Ascending aorta (tissue), 2 donors: ENCODE data around the gene ACSM6. TPM values are rescaled to one million over a fixed set of nuclear protein-coding genes. Genes with fewer than 3 reads are reported as not detected.
A peak's percentile ranks its signal among the peaks of the same experiment; 100 is the strongest.

Source experiments
- DNase-seq, 2 donors: peaks; one replicate each; pipeline ENCODE4 v3.0.0-alpha.2; 2019; ENCODE audit warnings: low spot score in 2 of 2
- H3K27ac ChIP-seq, 2 donors: fragments of 200-600 bp; sonication (generic); one replicate each; pipeline ENCODE4 v1.5.1; 2016 to 2017; ENCODE audit warnings: mild to moderate bottlenecking in 1 of 2
- H3K27me3 ChIP-seq: fragments of 200-600 bp; sonication (generic); one replicate; pipeline ENCODE4 v1.5.1; 2017
- H3K36me3 ChIP-seq, 2 donors: fragments of 200-600 bp; sonication (generic); one replicate each; pipeline ENCODE4 v1.5.1; 2016
- H3K4me1 ChIP-seq, 2 donors: fragments of 200-600 bp; sonication (generic); one replicate each; pipeline ENCODE4 v1.5.1; 2016 to 2017; ENCODE audit warnings: mild to moderate bottlenecking in 1 of 2
- H3K4me3 ChIP-seq, 2 donors: fragments of 200-600 bp; sonication (generic); one replicate each; pipeline ENCODE4 v1.5.1; 2016 to 2017; ENCODE audit warnings: mild to moderate bottlenecking in 1 of 2
- H3K9me3 ChIP-seq, 2 donors: fragments of 200-600 bp; sonication (generic); one replicate each; pipeline ENCODE4 v1.5.1; 2016
- intact Hi-C: fragments of 100-400 bp; cut with DNase I; formaldehyde crosslinking; loops from one replicate; pipeline ENCODE4 v1.15.1; 2023
- total RNA-seq: library from RNA; depleted of rRNA; stranded (reverse); fragments of >200 nt; gene quantifications from one replicate; pipeline ENCODE4 v1.1.0, GENCODE V29; 2016
- TF ChIP-seq, protein P1 (sequence below), 3 experiments: fragments of 200-600 bp in 2 of 3; fragments of 450-650 bp in 1 of 3; sonication (generic) in 2 of 3; IDR thresholded peaks; one replicate each; pipeline ENCODE4 v1.5.1; 2016 to 2019; ENCODE audit warnings: antibody characterized with exemption in 3 of 3, mild to moderate bottlenecking in 1 of 3, moderate library complexity in 1 of 3

ACSM6 gene
- total RNA-seq, 1 donor from 2014 or later, result not detected

DNA sequence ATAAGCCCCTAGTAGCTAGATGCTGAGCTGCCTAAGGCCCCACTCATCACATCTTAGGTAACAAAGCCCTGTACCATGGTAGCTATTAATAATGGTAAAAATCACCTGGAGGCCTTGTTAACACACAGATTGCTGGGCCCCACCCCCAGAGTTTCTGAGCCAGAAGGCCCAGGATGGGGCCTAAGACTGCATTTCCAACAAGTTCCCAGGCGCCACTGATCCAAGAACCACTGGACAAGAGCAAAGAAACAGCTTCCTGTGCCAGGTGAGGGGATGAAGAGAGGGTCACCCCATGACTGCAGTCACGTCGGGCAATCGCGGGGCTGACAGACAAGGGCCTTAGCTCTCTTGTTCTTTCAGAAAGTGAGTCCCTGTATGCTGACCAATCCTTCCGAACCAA is 46.8 kb downstream of the ACSM6 start:
- TF ChIP-seq, protein P1, sequence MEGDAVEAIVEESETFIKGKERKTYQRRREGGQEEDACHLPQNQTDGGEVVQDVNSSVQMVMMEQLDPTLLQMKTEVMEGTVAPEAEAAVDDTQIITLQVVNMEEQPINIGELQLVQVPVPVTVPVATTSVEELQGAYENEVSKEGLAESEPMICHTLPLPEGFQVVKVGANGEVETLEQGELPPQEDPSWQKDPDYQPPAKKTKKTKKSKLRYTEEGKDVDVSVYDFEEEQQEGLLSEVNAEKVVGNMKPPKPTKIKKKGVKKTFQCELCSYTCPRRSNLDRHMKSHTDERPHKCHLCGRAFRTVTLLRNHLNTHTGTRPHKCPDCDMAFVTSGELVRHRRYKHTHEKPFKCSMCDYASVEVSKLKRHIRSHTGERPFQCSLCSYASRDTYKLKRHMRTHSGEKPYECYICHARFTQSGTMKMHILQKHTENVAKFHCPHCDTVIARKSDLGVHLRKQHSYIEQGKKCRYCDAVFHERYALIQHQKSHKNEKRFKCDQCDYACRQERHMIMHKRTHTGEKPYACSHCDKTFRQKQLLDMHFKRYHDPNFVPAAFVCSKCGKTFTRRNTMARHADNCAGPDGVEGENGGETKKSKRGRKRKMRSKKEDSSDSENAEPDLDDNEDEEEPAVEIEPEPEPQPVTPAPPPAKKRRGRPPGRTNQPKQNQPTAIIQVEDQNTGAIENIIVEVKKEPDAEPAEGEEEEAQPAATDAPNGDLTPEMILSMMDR (IDR thresholded peaks at IDR 0.05), result no peak
- H3K27me3 ChIP-seq, result no peaks in the 10 kb centered on the region
- H3K36me3 ChIP-seq, result peaks cover 46 to 88% of the 10 kb centered on the region in 2 donors
- intact Hi-C loops, result loop anchor here (10.0 kb wide), 1 partner anchor 106 kb away; no protein-coding TSS in a partner anchor
- H3K9me3 ChIP-seq, result no peaks in the 10 kb centered on the region
- no peak overlapping the region for H3K4me3 ChIP-seq
- no peak for DNase-seq
- no peaks in the 10 kb centered on the region for H3K4me1 ChIP-seq
- H3K27ac ChIP-seq, result peak overlapping the region in 1 of 2 donors; percentile 12

DNA sequence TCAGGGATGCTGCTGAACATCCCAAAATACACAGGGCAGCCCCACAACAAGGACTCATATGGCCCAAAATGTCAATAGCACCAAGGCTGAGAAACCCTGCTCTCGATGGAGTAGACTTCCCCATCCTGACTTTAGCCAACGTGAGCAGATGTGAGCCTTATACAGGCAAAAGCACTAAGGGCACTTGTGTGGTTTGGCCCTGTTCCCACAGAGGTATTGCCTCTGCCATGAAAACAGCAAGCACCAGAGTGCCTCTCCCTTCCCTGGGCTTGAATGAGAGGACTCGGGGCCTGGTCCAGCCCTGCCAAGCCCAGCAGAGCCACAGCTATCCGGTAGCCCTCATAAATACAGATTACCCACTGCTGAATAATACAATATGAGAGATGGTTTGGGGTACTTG is 47.5 kb downstream of the ACSM6 start:
- no peak overlapping the region for H3K4me3 ChIP-seq
- no peaks in the 10 kb centered on the region for H3K9me3 ChIP-seq
- peak overlapping the region in 1 of 2 donors; percentile 5 for H3K27ac ChIP-seq
- DNase-seq, result no peak
- TF ChIP-seq, protein P1 (IDR thresholded peaks at IDR 0.05), result no peak
- H3K4me1 ChIP-seq, result no peaks in the 10 kb centered on the region
- peaks cover 46 to 86% of the 10 kb centered on the region in 2 donors for H3K36me3 ChIP-seq
- no peaks in the 10 kb centered on the region for H3K27me3 ChIP-seq
- intact Hi-C loops, result loop anchor here (10.0 kb wide), 1 partner anchor 107 kb away; no protein-coding TSS in a partner anchor

DNA sequence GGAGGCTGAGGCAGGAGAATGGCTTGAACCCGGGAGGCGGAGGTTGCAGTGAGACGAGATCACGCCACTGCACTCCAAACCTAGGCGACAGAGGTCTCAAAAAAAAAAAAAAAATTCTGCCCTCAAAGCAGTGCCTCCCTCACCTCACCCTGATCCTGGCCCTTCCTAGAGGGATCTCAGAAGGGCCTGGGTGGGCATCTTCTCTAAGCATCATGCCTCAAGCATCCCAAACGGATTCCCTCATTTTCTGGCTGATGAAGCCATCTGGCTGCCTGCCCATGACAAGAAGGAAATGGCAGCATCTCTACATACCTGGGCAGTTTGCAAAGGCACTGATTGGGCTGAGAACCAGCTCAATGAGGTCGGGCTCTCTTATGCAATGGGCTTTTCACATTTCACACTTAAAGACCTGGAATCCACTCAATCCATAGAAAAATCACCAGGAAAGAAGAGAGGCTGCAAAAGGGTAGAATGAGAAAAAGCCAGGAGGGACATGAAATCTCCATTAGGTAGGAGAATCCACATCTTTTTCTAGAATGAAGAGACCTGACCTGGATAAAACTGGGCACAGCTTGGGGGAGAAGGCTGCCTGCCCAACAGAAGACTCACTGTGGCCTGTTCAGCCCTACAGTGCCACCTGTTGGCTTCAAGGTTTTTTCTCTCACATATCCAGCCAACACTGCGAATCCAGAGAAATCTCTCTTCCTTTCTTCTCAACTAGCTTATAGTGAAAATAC is 48.7 kb downstream of the ACSM6 start:
- no peaks in the 10 kb centered on the region for H3K9me3 ChIP-seq
- H3K36me3 ChIP-seq, result peaks cover 34 to 73% of the 10 kb centered on the region in 2 donors
- no peak for DNase-seq
- no peaks in the 10 kb centered on the region for H3K27me3 ChIP-seq
- no peak overlapping the region for H3K27ac ChIP-seq
- intact Hi-C loops, result loop anchor here (2.0 to 10.0 kb wide), 3 partner anchors 34 to 108 kb away; no protein-coding TSS in a partner anchor
- no peak overlapping the region for H3K4me3 ChIP-seq
- peaks cover 0 to 12% of the 10 kb centered on the region in 2 donors for H3K4me1 ChIP-seq
- TF ChIP-seq, protein P1 (IDR thresholded peaks at IDR 0.05), result peak; percentile 24 to 63 (median 54)

DNA sequence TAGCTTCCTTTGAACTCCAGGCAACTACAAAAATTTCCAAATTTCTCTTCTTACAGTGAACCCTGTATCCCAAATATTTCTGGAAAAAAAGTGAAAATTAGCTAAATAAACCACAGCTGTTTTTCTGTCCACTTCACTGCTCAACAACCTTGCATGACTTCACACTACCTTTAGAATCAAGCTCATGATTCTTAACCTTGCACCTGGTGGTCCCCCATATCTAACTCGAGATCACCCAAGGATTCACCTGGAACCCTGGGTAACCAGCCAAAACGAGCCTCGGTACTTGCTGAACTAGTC is 49.2 kb downstream of the ACSM6 start:
- TF ChIP-seq, protein P1 (IDR thresholded peaks at IDR 0.05), result no peak

DNA sequence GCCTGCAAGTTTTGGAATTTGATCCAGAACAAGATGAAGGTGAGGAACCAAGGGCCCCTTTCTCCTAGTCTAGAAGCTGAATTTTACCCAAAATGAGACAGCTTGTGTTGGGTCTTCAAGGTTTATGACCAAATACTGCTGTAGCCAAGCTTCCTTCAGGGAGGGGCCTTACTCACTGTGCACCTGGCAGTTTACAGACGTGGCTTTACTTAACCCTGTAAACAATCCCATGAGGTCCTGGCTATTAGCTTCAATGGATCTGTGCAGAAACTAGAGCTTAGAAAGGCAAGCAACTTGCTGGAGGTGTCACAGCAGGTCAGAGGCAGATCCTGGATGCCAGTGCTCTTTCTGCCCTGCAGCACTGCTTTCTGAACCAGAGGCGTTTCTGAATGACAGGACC is 50.1 kb downstream of the ACSM6 start:
- Histone ChIP-seq H3K36me3 (peaks cover 24 to 59% of the 10 kb centered on the region in 2 donors), H3K9me3 (no peaks in the 10 kb centered on the region), H3K27me3 (no peaks in the 10 kb centered on the region), H3K4me3 (no peak overlapping the region), H3K27ac (no peak overlapping the region), H3K4me1 (peaks cover 2 to 26% of the 10 kb centered on the region in 2 donors)
- TF ChIP-seq, protein P1 (IDR thresholded peaks at IDR 0.05), result no peak
- no peak for DNase-seq
- intact Hi-C loops, result loop anchor here (10.0 kb wide), 1 partner anchor 109 kb away; no protein-coding TSS in a partner anchor

More for the DNA sequence above, 49.2 kb downstream of the ACSM6 start:
- Histone ChIP-seq H3K4me3 (no peak overlapping the region), H3K27me3 (no peaks in the 10 kb centered on the region), H3K36me3 (peaks cover 28 to 68% of the 10 kb centered on the region in 2 donors), H3K9me3 (no peaks in the 10 kb centered on the region), H3K27ac (no peak overlapping the region), H3K4me1 (peaks cover 0 to 17% of the 10 kb centered on the region in 2 donors)
- intact Hi-C loops, result loop anchor here (2.0 to 10.0 kb wide), 3 partner anchors 34 to 108 kb away; no protein-coding TSS in a partner anchor
- no peak for DNase-seq
